ENCODE results near the gene TRAF7.

- TF ChIP-seq CTCF (conservative IDR thresholded peaks at IDR 0.05) = no peak
- TF ChIP-seq ZFX (IDR thresholded peaks at IDR 0.05) = no peak
Measured at GRCh38 chr16:2180461-2180860, 24.9 kb downstream of the TRAF7 start.
